GM12878 (cell line): ENCODE data around the gene FGF14. TPM values are rescaled to one million over a fixed set of nuclear protein-coding genes. Genes with fewer than 3 reads are reported as not detected.

Experiments
- ATAC-seq: fragments of 200-7000 bp; cut with Tn5 transposase; 3 replicates; pipeline ENCODE4 v1.9.1; 2020; ENCODE audit warnings: mild to moderate bottlenecking, moderate library complexity
- BruUV-seq: library from RNA; stranded (reverse); fragments of 400-500 nt; replicated peaks from 2 replicates; lab custom pipeline; 2021; lab: Mats Ljungman, UMichigan
- CTCF ChIA-PET: fragments of 300-600 bp; sonication (Branson Sonifier 250); formaldehyde crosslinking; extraction: SDS; loops from one replicate; lab custom pipeline; 2021; ENCODE audit warnings: inconsistent platforms; lab: Yijun Ruan, JAX
- POLR2A ChIA-PET: fragments of 350-600 bp; formaldehyde crosslinking; extraction: SDS; loops from one replicate; lab custom pipeline; 2021; ENCODE audit warnings: inconsistent platforms; lab: Charles Lee
- RAD21 ChIA-PET: fragments of 300-600 bp; sonication (Branson Sonifier 250); formaldehyde crosslinking; loops from one replicate; lab custom pipeline; 2023; ENCODE audit warnings: antibody characterized with exemption; ENCODE audit not compliant: unreplicated experiment; lab: Charles Lee
- SMC1A ChIA-PET: fragments of 300-600 bp; sonication (Branson Sonifier 250); formaldehyde crosslinking; loops from one replicate; lab custom pipeline; 2023; ENCODE audit not compliant: unreplicated experiment, uncharacterized antibody; lab: Charles Lee
- DNase-seq: peaks from one replicate; pipeline ENCODE4 v3.0.0-alpha.2; 2011; ENCODE audit warnings: low read depth, low spot score
- FAIRE-seq: peaks from 3 replicates; lab custom pipeline; 2011; peaks lifted over from hg19 to GRCh38; lab: Jason Lieb, UNC
- H2AFZ ChIP-seq: 2 replicates; pipeline ENCODE4 v1.6.0; 2011; ENCODE audit warnings: low read depth, low read length, control low read depth; ENCODE audit not compliant: control insufficient read depth
- H3K27ac ChIP-seq: 2 replicates; pipeline ENCODE4 v1.5.1; 2011; ENCODE audit warnings: control low read depth; ENCODE audit not compliant: control insufficient read depth, insufficient read depth
- H3K27me3 ChIP-seq, 2 experiments: replicated peaks in 1 of 2; 2 replicates each; pipeline versions ENCODE4 v1.6.0 to v1.6.1; 2011; ENCODE audit warnings: low read length in 1 of 2; ENCODE audit not compliant: control insufficient read depth in 2 of 2, insufficient read depth in 2 of 2
- H3K36me3 ChIP-seq, 2 experiments: 2 replicates each; pipeline ENCODE4 v1.5.1; 2011; ENCODE audit warnings: low read length in 1 of 2; ENCODE audit not compliant: control insufficient read depth in 2 of 2, insufficient read depth in 2 of 2
- H3K4me1 ChIP-seq: 2 replicates; pipeline ENCODE4 v1.6.1; 2011; ENCODE audit warnings: mild to moderate bottlenecking, low read length, moderate library complexity, mixed read lengths; ENCODE audit not compliant: control insufficient read depth, insufficient read depth
- H3K4me2 ChIP-seq: 2 replicates; pipeline ENCODE4 v1.6.0; 2011; ENCODE audit warnings: control low read depth; ENCODE audit not compliant: control insufficient read depth, insufficient read depth
- H3K4me3 ChIP-seq: fragments of 200-600 bp; sonication (generic); 2 replicates; pipeline ENCODE4 v1.5.1; 2016
- H3K79me2 ChIP-seq: 2 replicates; pipeline ENCODE4 v1.6.0; 2011; ENCODE audit warnings: low read length; ENCODE audit not compliant: control insufficient read depth, insufficient read depth
- H3K9ac ChIP-seq: 2 replicates; pipeline ENCODE4 v1.8.0; 2011; ENCODE audit warnings: low read length, control low read depth, mixed read lengths; ENCODE audit not compliant: control insufficient read depth, insufficient read depth
- H3K9me3 ChIP-seq: replicated peaks from 3 replicates; pipeline ENCODE4 v1.5.1; 2011; ENCODE audit warnings: mild to moderate bottlenecking, low read length; ENCODE audit not compliant: control insufficient read depth, insufficient read depth
- H4K20me1 ChIP-seq: 2 replicates; pipeline ENCODE4 v1.6.0; 2011; ENCODE audit not compliant: control insufficient read depth, insufficient read depth
- ASH2L ChIP-seq: fragments of 300-600, 200-600 bp; sonication (generic); IDR thresholded peaks from 2 replicates; pipeline ENCODE4 v1.6.1; 2017; ENCODE audit warnings: low read depth, mild to moderate bottlenecking, borderline replicate concordance
- CHD1 ChIP-seq: IDR thresholded peaks from 2 replicates; pipeline ENCODE4 v1.6.1; 2012; ENCODE audit warnings: low read depth, low read length, improper control_type of control experiment
- MTA3 ChIP-seq: IDR thresholded peaks from 2 replicates; pipeline ENCODE4 v1.6.1; 2012; ENCODE audit warnings: low read length, inconsistent platforms, borderline replicate concordance
- NFYB ChIP-seq: IDR thresholded peaks from 2 replicates; pipeline ENCODE4 v1.6.1; 2011; ENCODE audit warnings: low read depth, mild to moderate bottlenecking, low read length, improper control_type of control experiment, moderate library complexity; ENCODE audit not compliant: insufficient read depth
- POLR2AphosphoS2 ChIP-seq: IDR thresholded peaks from 2 replicates; pipeline ENCODE4 v1.6.1; 2011; ENCODE audit warnings: low read depth, mild to moderate bottlenecking, low read length, improper control_type of control experiment, moderate library complexity
- RAD21 ChIP-seq: IDR thresholded peaks from 2 replicates; pipeline ENCODE4 v1.6.1; 2011; ENCODE audit warnings: mild to moderate bottlenecking, low read depth, low read length, moderate library complexity; ENCODE audit not compliant: insufficient read depth
- RB1 ChIP-seq: fragments of 450-650 bp; formaldehyde crosslinking; IDR thresholded peaks from 2 replicates; pipeline ENCODE4 v1.6.1; 2017; ENCODE audit warnings: mild to moderate bottlenecking, borderline replicate concordance
- RBBP5 ChIP-seq: fragments of 200-600 bp; sonication (generic); conservative IDR thresholded peaks from 2 replicates; pipeline ENCODE4 v1.6.1; 2016
- STAT1 ChIP-seq: fragments of 450-650 bp; conservative IDR thresholded peaks from 2 replicates; pipeline ENCODE4 v1.6.1; 2014; ENCODE audit warnings: antibody characterized with exemption, mild to moderate bottlenecking
- TCF7 ChIP-seq: IDR thresholded peaks from 2 replicates; pipeline ENCODE4 v1.6.1; 2014; ENCODE audit warnings: antibody characterized with exemption, borderline replicate concordance
- WGBS: methylation state at CpG from one replicate; pipeline ENCODE4 v1.1.6; 2016; ENCODE audit warnings: low lambda C conversion rate; ENCODE audit not compliant: insufficient replicate concordance, insufficient coverage; ENCODE audit errors: missing lambda C conversion rate; 5-methylcytosine and 5-hydroxymethylcytosine counted together
- in situ Hi-C: fragments of 300-500 bp; cut with MboI; formaldehyde crosslinking; loops from 9 replicates; pipeline ENCODE4 v1.14.3; 2018; ENCODE audit warnings: mixed read lengths
- intact Hi-C: fragments of 100-400 bp; cut with micrococcal nuclease; formaldehyde crosslinking; loops from one replicate; pipeline ENCODE4 v1.14.2; 2022; ENCODE audit not compliant: unreplicated experiment
- polyA plus RNA-seq, 11 experiments: library from polyadenylated mRNA; depleted of rRNA in 4 of 11; unstranded in 6 of 11; stranded (reverse) in 5 of 11; fragments of >200 nt; fragmentation: Nextera tagmentation in 4 of 11; fragmentation: Illumina TruSeq in 1 of 11; extraction: Ambion mirVana in 4 of 11; extraction: Trizol in 1 of 11; gene quantifications; 1 replicate in 1 of 11; 2 replicates in 10 of 11; pipeline versions ENCODE4 v1.2.1 to v1.2.3, GENCODE V29; 2011 to 2016; ENCODE audit warnings: inconsistent platforms in 2 of 11, missing spikeins in 2 of 11, low read depth in 1 of 11
- total RNA-seq, 4 experiments: library from RNA; depleted of rRNA in 3 of 4; stranded (reverse); fragments of >200 nt in 3 of 4; fragmentation: Illumina TruSeq in 1 of 4; extraction: Trizol in 1 of 4; gene quantifications; 2 replicates each; pipeline versions ENCODE4 v1.2.1 to v1.2.3, GENCODE V29; 2013 to 2021
- TF ChIP-seq, protein P1 (sequence below): IDR thresholded peaks from 2 replicates; pipeline ENCODE4 v1.6.1; 2011; ENCODE audit warnings: low read depth, low read length, improper control_type of control experiment, borderline replicate concordance
- TF ChIP-seq, protein P2 (sequence below): fragments of 450-650 bp; formaldehyde crosslinking; IDR thresholded peaks from 2 replicates; pipeline ENCODE4 v1.4.0; 2022; ENCODE audit warnings: mild to moderate bottlenecking, moderate library complexity
- TF ChIP-seq, protein P3 (sequence below): fragments of 450-650 bp; IDR thresholded peaks from 2 replicates; pipeline ENCODE4 v1.6.1; 2017; ENCODE audit warnings: mild to moderate bottlenecking, moderate library complexity
- TF ChIP-seq, protein P4 (sequence below): IDR thresholded peaks from 2 replicates; pipeline ENCODE4 v1.6.1; 2011; ENCODE audit warnings: low read depth, mild to moderate bottlenecking, low read length, moderate library complexity, borderline replicate concordance; ENCODE audit errors: extremely low read depth

Gene FGF14
- total and polyA plus RNA-seq, 10 of the 15 experiments (the other 5 are each of a cell fraction or from before 2014, with no cell fraction given) = under 0.01 to 0.44 (median 0.04) TPM

DNA sequence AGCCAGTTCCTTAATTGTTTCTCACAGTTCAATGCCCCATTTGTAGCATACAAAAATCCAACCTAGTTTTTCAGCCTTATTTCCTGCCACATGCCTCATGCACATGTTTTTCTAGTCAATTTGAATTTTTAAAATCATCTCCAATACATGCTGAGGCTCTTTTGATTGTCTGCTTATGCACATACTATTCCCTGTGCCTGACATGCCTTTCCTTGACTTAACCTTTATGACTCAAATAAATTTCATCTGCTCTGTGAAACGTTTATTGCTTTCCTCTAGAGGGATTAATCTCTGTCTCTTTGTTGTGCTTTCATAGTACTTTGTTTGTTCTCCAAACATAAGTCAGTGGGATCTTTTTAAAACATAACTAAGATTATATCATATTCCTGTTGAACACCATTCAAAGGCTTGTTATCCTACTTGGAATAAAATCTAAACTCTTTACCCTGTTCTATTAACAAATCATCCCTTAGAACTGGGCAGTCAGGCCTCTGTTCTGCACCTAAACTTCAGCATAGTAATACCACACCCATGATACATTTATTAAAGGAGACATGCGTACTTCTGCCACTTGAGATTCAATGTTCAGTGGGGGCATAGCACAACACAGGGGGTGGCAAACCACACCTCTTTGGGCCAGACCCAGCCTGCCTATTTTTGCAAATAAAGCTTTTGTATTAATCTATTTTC, 346.6 kb downstream of the FGF14 start:
- no peak overlapping the region for H3K9ac ChIP-seq
- POLR2A ChIA-PET = no interaction called here
- H4K20me1 ChIP-seq = no peaks in the 10 kb centered on the region
- FAIRE-seq = no peak
- RAD21 ChIA-PET = no interaction called here
- 0% methylated on average over 2 of the region's 2 CpGs for WGBS
- CTCF ChIA-PET = no interaction called here
- TF ChIP-seq STAT1 (no peak), RBBP5 (no peak), POLR2AphosphoS2 (no peak), RAD21 (no peak), RB1 (no peak), ASH2L (no peak), TCF7 (no peak), MTA3 (no peak), CHD1 (no peak), NFYB (no peak)
- TF ChIP-seq, protein P1, sequence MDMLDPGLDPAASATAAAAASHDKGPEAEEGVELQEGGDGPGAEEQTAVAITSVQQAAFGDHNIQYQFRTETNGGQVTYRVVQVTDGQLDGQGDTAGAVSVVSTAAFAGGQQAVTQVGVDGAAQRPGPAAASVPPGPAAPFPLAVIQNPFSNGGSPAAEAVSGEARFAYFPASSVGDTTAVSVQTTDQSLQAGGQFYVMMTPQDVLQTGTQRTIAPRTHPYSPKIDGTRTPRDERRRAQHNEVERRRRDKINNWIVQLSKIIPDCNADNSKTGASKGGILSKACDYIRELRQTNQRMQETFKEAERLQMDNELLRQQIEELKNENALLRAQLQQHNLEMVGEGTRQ = no peak
- TF ChIP-seq, protein P2, sequence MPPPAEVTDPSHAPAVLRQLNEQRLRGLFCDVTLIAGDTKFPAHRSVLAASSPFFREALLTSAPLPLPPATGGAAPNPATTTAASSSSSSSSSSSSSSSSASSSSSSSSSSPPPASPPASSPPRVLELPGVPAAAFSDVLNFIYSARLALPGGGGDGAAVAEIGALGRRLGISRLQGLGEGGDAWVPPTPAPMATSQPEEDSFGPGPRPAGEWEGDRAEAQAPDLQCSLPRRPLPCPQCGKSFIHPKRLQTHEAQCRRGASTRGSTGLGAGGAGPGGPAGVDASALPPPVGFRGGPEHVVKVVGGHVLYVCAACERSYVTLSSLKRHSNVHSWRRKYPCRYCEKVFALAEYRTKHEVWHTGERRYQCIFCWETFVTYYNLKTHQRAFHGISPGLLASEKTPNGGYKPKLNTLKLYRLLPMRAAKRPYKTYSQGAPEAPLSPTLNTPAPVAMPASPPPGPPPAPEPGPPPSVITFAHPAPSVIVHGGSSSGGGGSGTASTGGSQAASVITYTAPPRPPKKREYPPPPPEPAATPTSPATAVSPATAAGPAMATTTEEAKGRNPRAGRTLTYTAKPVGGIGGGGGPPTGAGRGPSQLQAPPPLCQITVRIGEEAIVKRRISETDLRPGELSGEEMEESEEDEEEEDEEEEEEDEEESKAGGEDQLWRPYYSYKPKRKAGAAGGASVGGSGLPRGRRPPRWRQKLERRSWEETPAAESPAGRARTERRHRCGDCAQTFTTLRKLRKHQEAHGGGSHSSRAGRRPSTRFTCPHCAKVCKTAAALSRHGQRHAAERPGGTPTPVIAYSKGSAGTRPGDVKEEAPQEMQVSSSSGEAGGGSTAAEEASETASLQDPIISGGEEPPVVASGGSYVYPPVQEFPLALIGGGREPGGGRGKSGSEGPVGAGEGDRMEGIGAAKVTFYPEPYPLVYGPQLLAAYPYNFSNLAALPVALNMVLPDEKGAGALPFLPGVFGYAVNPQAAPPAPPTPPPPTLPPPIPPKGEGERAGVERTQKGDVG (CRISPR knock-in tag) = no peak
- TF ChIP-seq, protein P3, sequence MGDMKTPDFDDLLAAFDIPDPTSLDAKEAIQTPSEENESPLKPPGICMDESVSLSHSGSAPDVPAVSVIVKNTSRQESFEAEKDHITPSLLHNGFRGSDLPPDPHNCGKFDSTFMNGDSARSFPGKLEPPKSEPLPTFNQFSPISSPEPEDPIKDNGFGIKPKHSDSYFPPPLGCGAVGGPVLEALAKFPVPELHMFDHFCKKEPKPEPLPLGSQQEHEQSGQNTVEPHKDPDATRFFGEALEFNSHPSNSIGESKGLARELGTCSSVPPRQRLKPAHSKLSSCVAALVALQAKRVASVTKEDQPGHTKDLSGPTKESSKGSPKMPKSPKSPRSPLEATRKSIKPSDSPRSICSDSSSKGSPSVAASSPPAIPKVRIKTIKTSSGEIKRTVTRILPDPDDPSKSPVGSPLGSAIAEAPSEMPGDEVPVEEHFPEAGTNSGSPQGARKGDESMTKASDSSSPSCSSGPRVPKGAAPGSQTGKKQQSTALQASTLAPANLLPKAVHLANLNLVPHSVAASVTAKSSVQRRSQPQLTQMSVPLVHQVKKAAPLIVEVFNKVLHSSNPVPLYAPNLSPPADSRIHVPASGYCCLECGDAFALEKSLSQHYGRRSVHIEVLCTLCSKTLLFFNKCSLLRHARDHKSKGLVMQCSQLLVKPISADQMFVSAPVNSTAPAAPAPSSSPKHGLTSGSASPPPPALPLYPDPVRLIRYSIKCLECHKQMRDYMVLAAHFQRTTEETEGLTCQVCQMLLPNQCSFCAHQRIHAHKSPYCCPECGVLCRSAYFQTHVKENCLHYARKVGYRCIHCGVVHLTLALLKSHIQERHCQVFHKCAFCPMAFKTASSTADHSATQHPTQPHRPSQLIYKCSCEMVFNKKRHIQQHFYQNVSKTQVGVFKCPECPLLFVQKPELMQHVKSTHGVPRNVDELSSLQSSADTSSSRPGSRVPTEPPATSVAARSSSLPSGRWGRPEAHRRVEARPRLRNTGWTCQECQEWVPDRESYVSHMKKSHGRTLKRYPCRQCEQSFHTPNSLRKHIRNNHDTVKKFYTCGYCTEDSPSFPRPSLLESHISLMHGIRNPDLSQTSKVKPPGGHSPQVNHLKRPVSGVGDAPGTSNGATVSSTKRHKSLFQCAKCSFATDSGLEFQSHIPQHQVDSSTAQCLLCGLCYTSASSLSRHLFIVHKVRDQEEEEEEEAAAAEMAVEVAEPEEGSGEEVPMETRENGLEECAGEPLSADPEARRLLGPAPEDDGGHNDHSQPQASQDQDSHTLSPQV = no peak
- TF ChIP-seq, protein P4, sequence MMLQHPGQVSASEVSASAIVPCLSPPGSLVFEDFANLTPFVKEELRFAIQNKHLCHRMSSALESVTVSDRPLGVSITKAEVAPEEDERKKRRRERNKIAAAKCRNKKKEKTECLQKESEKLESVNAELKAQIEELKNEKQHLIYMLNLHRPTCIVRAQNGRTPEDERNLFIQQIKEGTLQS = no peak
- no peak overlapping the region for H3K27ac ChIP-seq
- H3K36me3 ChIP-seq = no peaks in the 10 kb centered on the region
- no peak overlapping the region for H3K4me2 ChIP-seq
- no peaks in the 10 kb centered on the region for H3K27me3 ChIP-seq
- in situ Hi-C loops = no loop called here
- H3K79me2 ChIP-seq = no peaks in the 10 kb centered on the region
- no peaks in the 10 kb centered on the region for H3K4me1 ChIP-seq
- no peak for ATAC-seq
- DNase-seq = no peak
- BruUV-seq = no TSS peak
- H3K9me3 ChIP-seq = no peaks in the 10 kb centered on the region; the same call in 2 of the 3 replicates
- H2AFZ ChIP-seq = no peak overlapping the region
- intact Hi-C loops = no loop called here
- H3K4me3 ChIP-seq = no peak overlapping the region
- SMC1A ChIA-PET = no interaction called here
